Ishikawa (cell line): Measurements from ENCODE around the gene ZNFX1.

Source experiments
- CEBPB ChIP-seq: IDR thresholded peaks from 2 replicates; pipeline ENCODE4 v1.6.1; 2012
- EP300 ChIP-seq: IDR thresholded peaks from 2 replicates; pipeline ENCODE4 v1.6.1; 2012; ENCODE audit warnings: borderline replicate concordance
- TAF1 ChIP-seq: IDR thresholded peaks from 2 replicates; pipeline ENCODE4 v1.6.1; 2012; ENCODE audit warnings: low read depth, mild to moderate bottlenecking
- USF1 ChIP-seq: IDR thresholded peaks from 2 replicates; pipeline ENCODE4 v1.6.1; 2012
- TF ChIP-seq, protein P1 (sequence below): IDR thresholded peaks from 2 replicates; pipeline ENCODE4 v1.6.1; 2012; ENCODE audit warnings: low read depth, mild to moderate bottlenecking

DNA sequence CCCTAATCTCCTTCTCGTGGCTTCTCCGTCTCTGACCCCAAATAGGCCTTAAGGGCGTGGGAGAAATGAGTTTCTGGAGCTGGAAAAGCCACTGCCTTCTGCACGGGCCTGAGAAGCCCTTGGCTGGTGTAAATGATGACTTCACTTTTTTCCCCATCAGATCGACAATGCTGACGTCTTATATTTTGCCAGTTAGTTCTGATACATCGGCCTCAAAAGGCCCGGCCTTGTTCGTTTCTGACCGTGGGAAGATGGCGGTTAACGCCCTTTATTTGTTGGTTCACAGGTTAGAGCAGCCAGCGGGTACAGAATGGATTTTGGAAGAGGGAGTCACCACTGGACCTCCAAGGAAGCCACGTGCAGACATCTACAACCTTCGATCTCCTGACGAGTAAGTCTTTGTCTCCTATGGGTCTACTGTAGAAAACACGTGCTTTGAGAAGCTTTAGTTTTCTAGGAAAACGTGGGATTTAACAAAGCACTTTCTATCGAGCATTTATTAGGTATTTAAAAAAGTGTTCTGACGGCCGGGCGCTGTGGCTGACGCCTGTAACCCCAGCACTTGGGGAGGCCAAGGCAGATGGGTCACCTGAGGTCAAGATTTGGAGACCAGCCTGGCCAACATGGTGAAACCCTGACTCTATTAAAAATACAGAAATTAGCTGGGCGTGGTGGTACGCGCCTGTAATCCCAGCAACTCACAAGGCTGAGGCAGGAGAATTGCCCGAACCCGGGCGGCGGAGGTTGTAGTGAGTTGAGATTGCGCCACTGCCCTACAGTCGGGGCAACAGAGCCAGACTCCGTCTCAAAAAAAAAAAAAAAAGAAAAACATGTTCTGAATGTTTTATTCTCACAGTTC lies 1.2 kb upstream of the ZNFX1 start:
- no peak for TF ChIP-seq CEBPB
- TF ChIP-seq EP300 = no peak
- TF ChIP-seq USF1 = no peak
- TF ChIP-seq, protein P1, sequence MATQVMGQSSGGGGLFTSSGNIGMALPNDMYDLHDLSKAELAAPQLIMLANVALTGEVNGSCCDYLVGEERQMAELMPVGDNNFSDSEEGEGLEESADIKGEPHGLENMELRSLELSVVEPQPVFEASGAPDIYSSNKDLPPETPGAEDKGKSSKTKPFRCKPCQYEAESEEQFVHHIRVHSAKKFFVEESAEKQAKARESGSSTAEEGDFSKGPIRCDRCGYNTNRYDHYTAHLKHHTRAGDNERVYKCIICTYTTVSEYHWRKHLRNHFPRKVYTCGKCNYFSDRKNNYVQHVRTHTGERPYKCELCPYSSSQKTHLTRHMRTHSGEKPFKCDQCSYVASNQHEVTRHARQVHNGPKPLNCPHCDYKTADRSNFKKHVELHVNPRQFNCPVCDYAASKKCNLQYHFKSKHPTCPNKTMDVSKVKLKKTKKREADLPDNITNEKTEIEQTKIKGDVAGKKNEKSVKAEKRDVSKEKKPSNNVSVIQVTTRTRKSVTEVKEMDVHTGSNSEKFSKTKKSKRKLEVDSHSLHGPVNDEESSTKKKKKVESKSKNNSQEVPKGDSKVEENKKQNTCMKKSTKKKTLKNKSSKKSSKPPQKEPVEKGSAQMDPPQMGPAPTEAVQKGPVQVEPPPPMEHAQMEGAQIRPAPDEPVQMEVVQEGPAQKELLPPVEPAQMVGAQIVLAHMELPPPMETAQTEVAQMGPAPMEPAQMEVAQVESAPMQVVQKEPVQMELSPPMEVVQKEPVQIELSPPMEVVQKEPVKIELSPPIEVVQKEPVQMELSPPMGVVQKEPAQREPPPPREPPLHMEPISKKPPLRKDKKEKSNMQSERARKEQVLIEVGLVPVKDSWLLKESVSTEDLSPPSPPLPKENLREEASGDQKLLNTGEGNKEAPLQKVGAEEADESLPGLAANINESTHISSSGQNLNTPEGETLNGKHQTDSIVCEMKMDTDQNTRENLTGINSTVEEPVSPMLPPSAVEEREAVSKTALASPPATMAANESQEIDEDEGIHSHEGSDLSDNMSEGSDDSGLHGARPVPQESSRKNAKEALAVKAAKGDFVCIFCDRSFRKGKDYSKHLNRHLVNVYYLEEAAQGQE = no peak
- TF ChIP-seq TAF1 = peak; percentile 7; the same call in 1 of the 2 replicates
